ENCODE results near the gene ACP6. TPM values are rescaled to one million over a fixed set of nuclear protein-coding genes. Genes with fewer than 3 reads are reported as not detected.

The ACP6 gene
- total and polyA plus RNA-seq, 2 donors, result 9.5 to 25.0 TPM

DNA sequence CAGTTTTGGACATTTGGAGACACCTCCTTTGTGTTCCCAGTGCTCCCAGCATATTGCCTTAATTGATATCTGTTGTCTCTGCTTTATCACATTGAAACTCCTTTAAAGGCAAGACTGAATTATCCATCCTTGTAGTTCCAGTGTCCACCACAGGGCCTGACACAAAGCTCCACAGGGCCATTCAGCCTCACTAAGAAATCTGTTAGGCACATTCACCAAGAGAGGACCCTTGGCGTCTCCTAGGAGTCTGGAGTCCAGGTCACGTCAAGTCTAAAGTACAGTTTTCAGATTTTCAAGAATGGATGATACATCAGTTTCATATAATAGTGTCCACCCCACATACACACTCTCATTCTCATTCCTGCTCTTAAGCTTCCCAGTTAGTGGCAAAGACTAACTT is 4.8 kb downstream of the ACP6 start:
- no peaks in the 10 kb centered on the region for H3K27me3 ChIP-seq (ENCODE audit: control insufficient read depth in 2 of 2, insufficient read depth in 1 of 2, low read length in 1 of 2)
- H3K36me3 ChIP-seq (ENCODE audit: control insufficient read depth in 2 of 2, insufficient read depth in 2 of 2, low read length in 1 of 2), result no peaks in the 10 kb centered on the region
- peaks cover 4 to 6% of the 10 kb centered on the region in 2 donors for H3K4me1 ChIP-seq (ENCODE audit: control insufficient read depth in 2 of 2, insufficient read depth in 2 of 2, low read length in 2 of 2)
- no peaks in the 10 kb centered on the region for H3K9me3 ChIP-seq (ENCODE audit: control insufficient read depth in 2 of 2, insufficient read depth in 1 of 2, low read length in 1 of 2)
- no peak for DNase-seq (ENCODE audit: low read depth in 6 of 9, low spot score in 9 of 9)
- WGBS, result 100% methylated on average over 2 of the region's 2 CpGs
- no peak overlapping the region for H3K4me3 ChIP-seq (ENCODE audit: low read length in 2 of 2)
- no peak overlapping the region for H3K27ac ChIP-seq (ENCODE audit: low read depth in 1 of 2, low read length in 1 of 2)

DNA sequence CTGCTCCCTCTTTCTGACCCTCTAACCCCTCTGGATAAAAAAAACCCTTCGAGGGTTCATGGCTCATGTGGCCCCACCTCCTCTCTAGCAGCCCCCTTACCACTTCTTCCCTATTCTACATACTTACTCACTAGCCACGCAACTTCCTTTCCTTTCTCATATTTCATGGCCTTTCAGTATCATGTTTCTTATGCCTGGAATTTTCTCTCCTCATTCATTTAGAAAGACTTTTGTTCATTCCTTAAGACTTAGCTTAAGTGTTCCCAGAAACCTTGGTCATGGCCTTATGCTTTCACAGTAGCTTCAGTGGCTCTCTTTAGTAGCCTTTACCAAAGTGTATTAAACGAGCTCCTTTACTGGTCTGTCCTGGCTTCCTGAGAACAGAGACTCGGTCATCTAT is 6.1 kb downstream of the ACP6 start:
- Histone ChIP-seq H3K27ac (ENCODE audit: low read depth in 1 of 2, low read length in 1 of 2) (no peak overlapping the region), H3K36me3 (ENCODE audit: control insufficient read depth in 2 of 2, insufficient read depth in 2 of 2, low read length in 1 of 2) (no peaks in the 10 kb centered on the region), H3K4me1 (ENCODE audit: control insufficient read depth in 2 of 2, insufficient read depth in 2 of 2, low read length in 2 of 2) (peaks cover under 1 to 2% of the 10 kb centered on the region in 2 donors), H3K27me3 (ENCODE audit: control insufficient read depth in 2 of 2, insufficient read depth in 1 of 2, low read length in 1 of 2) (no peaks in the 10 kb centered on the region), H3K9me3 (ENCODE audit: control insufficient read depth in 2 of 2, insufficient read depth in 1 of 2, low read length in 1 of 2) (no peaks in the 10 kb centered on the region), H3K4me3 (ENCODE audit: low read length in 2 of 2) (no peak overlapping the region)
- 84% methylated on average over 4 of the region's 4 CpGs for WGBS
- DNase-seq (ENCODE audit: low read depth in 6 of 9, low spot score in 9 of 9), result no peak

DNA sequence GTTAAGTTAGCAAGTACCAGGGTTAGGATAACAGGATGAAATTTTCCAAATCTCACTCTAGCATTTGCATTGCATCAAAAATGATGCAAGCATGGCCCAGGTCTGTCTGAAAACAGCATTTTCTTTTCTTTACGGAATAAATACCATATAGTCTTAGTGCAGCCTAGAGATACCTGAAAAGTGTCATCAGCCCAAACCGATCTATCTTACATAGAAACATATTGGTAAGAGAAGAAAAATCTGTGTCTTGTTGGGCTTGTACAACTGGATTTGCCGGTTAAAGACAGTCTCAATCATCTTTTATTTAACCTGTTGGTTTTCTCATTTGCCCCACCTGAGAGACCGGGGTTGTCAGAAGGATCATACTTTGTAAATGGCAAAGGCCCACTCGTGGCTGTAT is 15.8 kb downstream of the ACP6 start:
- DNase-seq (ENCODE audit: low read depth in 6 of 9, low spot score in 9 of 9), result no peak
- Histone ChIP-seq H3K36me3 (ENCODE audit: control insufficient read depth in 2 of 2, insufficient read depth in 2 of 2, low read length in 1 of 2) (peaks cover 3 to 18% of the 10 kb centered on the region in 2 donors), H3K9me3 (ENCODE audit: control insufficient read depth in 2 of 2, insufficient read depth in 1 of 2, low read length in 1 of 2) (no peaks in the 10 kb centered on the region), H3K27me3 (ENCODE audit: control insufficient read depth in 2 of 2, insufficient read depth in 1 of 2, low read length in 1 of 2) (no peaks in the 10 kb centered on the region), H3K4me3 (ENCODE audit: low read length in 2 of 2) (no peak overlapping the region), H3K27ac (ENCODE audit: low read depth in 1 of 2, low read length in 1 of 2) (no peak overlapping the region), H3K4me1 (ENCODE audit: control insufficient read depth in 2 of 2, insufficient read depth in 2 of 2, low read length in 2 of 2) (no peaks in the 10 kb centered on the region)
- 97% methylated on average over 5 of the region's 5 CpGs for WGBS

DNA sequence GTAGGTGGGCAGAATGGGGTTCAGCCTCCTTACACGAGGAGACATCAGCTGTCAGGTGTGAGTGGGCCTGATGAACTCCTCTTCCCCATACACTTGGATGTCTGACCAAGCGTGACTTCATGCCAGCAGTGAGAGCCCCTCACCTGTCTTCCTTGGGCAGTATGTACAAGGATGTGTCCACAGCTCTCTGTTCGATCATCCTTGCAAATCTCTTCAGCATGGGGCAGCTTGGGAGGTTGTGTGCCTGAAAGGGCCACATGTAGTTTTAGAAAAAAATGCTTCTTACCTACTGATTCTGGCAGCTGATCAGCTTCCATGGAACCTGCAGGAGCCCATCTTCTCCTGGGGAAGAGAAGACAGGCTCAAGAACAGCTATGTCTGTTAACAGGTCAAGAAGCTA is 18.0 kb downstream of the ACP6 start:
- DNase-seq (ENCODE audit: low read depth in 6 of 9, low spot score in 9 of 9), result no peak
- peaks cover 3 to 19% of the 10 kb centered on the region in 2 donors for H3K36me3 ChIP-seq (ENCODE audit: control insufficient read depth in 2 of 2, insufficient read depth in 2 of 2, low read length in 1 of 2)
- H3K27ac ChIP-seq (ENCODE audit: low read depth in 1 of 2, low read length in 1 of 2), result no peak overlapping the region
- H3K9me3 ChIP-seq (ENCODE audit: control insufficient read depth in 2 of 2, insufficient read depth in 1 of 2, low read length in 1 of 2), result no peaks in the 10 kb centered on the region
- no peaks in the 10 kb centered on the region for H3K27me3 ChIP-seq (ENCODE audit: control insufficient read depth in 2 of 2, insufficient read depth in 1 of 2, low read length in 1 of 2)
- peaks cover 0 to 5% of the 10 kb centered on the region in 2 donors for H3K4me1 ChIP-seq (ENCODE audit: control insufficient read depth in 2 of 2, insufficient read depth in 2 of 2, low read length in 2 of 2)
- 97% methylated on average over 3 of the region's 3 CpGs for WGBS
- H3K4me3 ChIP-seq (ENCODE audit: low read length in 2 of 2), result no peak overlapping the region

GRCh38 chr1:147651466-147651865 is 18.9 kb downstream of the ACP6 start:
- Histone ChIP-seq H3K9me3 (ENCODE audit: control insufficient read depth in 2 of 2, insufficient read depth in 1 of 2, low read length in 1 of 2) (no peaks in the 10 kb centered on the region), H3K4me3 (ENCODE audit: low read length in 2 of 2) (no peak overlapping the region), H3K36me3 (ENCODE audit: control insufficient read depth in 2 of 2, insufficient read depth in 2 of 2, low read length in 1 of 2) (peaks cover 3 to 19% of the 10 kb centered on the region in 2 donors), H3K4me1 (ENCODE audit: control insufficient read depth in 2 of 2, insufficient read depth in 2 of 2, low read length in 2 of 2) (peaks cover 0 to 9% of the 10 kb centered on the region in 2 donors), H3K27me3 (ENCODE audit: control insufficient read depth in 2 of 2, insufficient read depth in 1 of 2, low read length in 1 of 2) (no peaks in the 10 kb centered on the region), H3K27ac (ENCODE audit: low read depth in 1 of 2, low read length in 1 of 2) (no peak overlapping the region)
- DNase-seq (ENCODE audit: low read depth in 6 of 9, low spot score in 9 of 9), result no peak
- WGBS, result 89% methylated on average over 1 of the region's 1 CpG

DNA sequence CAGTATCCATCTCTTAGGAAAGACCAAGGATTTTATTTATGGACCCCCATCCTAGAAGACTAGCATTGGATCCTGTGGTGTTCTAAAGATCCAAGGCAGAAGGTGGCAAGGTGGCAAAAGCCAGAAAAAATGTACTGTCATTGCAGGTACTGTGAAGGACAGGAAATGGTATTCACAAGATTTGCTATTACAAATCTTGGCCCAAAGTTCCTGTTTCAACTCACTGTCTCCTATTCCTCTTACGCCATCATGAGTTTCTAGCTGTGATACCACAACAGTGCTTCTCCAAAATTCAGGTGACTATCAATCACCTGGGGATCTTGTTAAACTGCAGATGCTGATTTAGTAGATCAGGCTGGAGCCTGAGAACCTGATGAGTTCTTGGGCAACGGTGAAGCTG is 21.4 kb downstream of the ACP6 start:
- Histone ChIP-seq H3K9me3 (ENCODE audit: control insufficient read depth in 2 of 2, insufficient read depth in 1 of 2, low read length in 1 of 2) (no peaks in the 10 kb centered on the region), H3K4me1 (ENCODE audit: control insufficient read depth in 2 of 2, insufficient read depth in 2 of 2, low read length in 2 of 2) (peaks cover 0 to 10% of the 10 kb centered on the region in 2 donors), H3K27ac (ENCODE audit: low read depth in 1 of 2, low read length in 1 of 2) (no peak overlapping the region), H3K27me3 (ENCODE audit: control insufficient read depth in 2 of 2, insufficient read depth in 1 of 2, low read length in 1 of 2) (no peaks in the 10 kb centered on the region), H3K4me3 (ENCODE audit: low read length in 2 of 2) (no peak overlapping the region), H3K36me3 (ENCODE audit: control insufficient read depth in 2 of 2, insufficient read depth in 2 of 2, low read length in 1 of 2) (peaks cover 3 to 19% of the 10 kb centered on the region in 2 donors)
- 92% methylated on average over 2 of the region's 2 CpGs for WGBS
- no peak for DNase-seq (ENCODE audit: low read depth in 6 of 9, low spot score in 9 of 9)

GRCh38 chr1:147647796-147648633 is 22.3 kb downstream of the ACP6 start:
- Histone ChIP-seq H3K36me3 (ENCODE audit: control insufficient read depth in 2 of 2, insufficient read depth in 2 of 2, low read length in 1 of 2) (peaks cover 3 to 19% of the 10 kb centered on the region in 2 donors), H3K9me3 (ENCODE audit: control insufficient read depth in 2 of 2, insufficient read depth in 1 of 2, low read length in 1 of 2) (no peaks in the 10 kb centered on the region), H3K27me3 (ENCODE audit: control insufficient read depth in 2 of 2, insufficient read depth in 1 of 2, low read length in 1 of 2) (no peaks in the 10 kb centered on the region), H3K4me1 (ENCODE audit: control insufficient read depth in 2 of 2, insufficient read depth in 2 of 2, low read length in 2 of 2) (peaks cover 0 to 10% of the 10 kb centered on the region in 2 donors), H3K4me3 (ENCODE audit: low read length in 2 of 2) (no peak overlapping the region), H3K27ac (ENCODE audit: low read depth in 1 of 2, low read length in 1 of 2) (no peak overlapping the region)
- WGBS, result 91% methylated on average over 13 of the region's 13 CpGs
- DNase-seq (ENCODE audit: low read depth in 6 of 9, low spot score in 9 of 9), result peak in 2 of 9 donors; percentile 30 to 54

- WGBS, result 96% methylated on average over 3 of the region's 3 CpGs
- no peaks in the 10 kb centered on the region for H3K27me3 ChIP-seq (ENCODE audit: control insufficient read depth in 2 of 2, insufficient read depth in 1 of 2, low read length in 1 of 2)
- H3K36me3 ChIP-seq (ENCODE audit: control insufficient read depth in 2 of 2, insufficient read depth in 2 of 2, low read length in 1 of 2), result peaks cover 0 to 8% of the 10 kb centered on the region in 2 donors
- no peak overlapping the region for H3K4me3 ChIP-seq (ENCODE audit: low read length in 2 of 2)
- no peak for DNase-seq (ENCODE audit: low read depth in 6 of 9, low spot score in 9 of 9)
- H3K9me3 ChIP-seq (ENCODE audit: control insufficient read depth in 2 of 2, insufficient read depth in 1 of 2, low read length in 1 of 2), result no peaks in the 10 kb centered on the region
- no peak overlapping the region for H3K27ac ChIP-seq (ENCODE audit: low read depth in 1 of 2, low read length in 1 of 2)
- H3K4me1 ChIP-seq (ENCODE audit: control insufficient read depth in 2 of 2, insufficient read depth in 2 of 2, low read length in 2 of 2), result peaks cover 0 to 10% of the 10 kb centered on the region in 2 donors
Observed at GRCh38 chr1:147643974-147644373, 26.4 kb downstream of the ACP6 start.

DNA sequence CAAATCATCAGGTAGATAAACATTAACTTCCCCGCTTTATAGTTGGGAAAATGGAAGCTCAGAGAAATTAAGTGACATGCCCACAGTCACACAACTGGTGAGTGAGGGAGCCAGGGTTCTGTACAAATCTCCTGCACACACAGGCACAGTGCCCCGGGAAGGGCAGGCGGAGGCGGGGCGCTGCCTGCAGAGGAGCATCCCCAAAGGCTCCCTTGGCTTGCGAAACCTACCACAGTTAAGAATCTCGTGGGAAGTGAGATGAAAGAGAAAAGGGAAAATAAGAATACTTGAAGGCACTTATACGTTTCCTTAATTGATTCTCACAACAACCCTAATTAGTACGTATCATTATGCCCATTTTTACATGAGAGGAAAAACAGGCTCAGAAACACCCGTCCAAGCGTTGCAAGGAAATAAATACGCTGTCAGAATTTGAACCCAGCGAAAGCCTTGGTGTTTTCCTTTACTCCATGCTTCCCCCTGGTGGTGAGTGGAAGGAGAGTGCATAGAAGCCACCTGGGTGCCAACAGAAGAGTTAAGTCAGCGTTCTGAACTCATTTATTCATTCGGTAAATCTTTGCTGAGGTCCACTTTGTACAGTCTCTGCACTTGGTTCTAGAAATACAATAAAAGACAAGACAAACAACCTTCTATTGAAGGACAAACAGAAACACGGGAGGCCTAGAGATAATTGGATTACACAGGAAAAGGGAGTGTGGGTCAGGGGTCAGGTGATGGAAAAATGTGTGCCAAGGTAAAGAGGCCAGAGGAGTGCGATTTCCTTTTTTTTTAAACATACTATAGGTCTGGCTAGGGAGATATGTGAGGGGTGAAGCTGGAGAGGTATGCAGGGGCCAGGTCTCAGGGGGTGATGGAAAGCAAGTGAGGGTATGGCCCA is 28.4 kb downstream of the ACP6 start:
- DNase-seq (ENCODE audit: low read depth in 6 of 9, low spot score in 9 of 9), result peak in 8 of 9 donors; percentile 39 to 81 (median 63)
- no peaks in the 10 kb centered on the region for H3K27me3 ChIP-seq (ENCODE audit: control insufficient read depth in 2 of 2, insufficient read depth in 1 of 2, low read length in 1 of 2)
- 88% methylated on average over 17 of the region's 17 CpGs for WGBS
- H3K36me3 ChIP-seq (ENCODE audit: control insufficient read depth in 2 of 2, insufficient read depth in 2 of 2, low read length in 1 of 2), result no peaks in the 10 kb centered on the region
- H3K4me3 ChIP-seq (ENCODE audit: low read length in 2 of 2), result no peak overlapping the region
- no peak overlapping the region for H3K27ac ChIP-seq (ENCODE audit: low read depth in 1 of 2, low read length in 1 of 2)
- H3K4me1 ChIP-seq (ENCODE audit: control insufficient read depth in 2 of 2, insufficient read depth in 2 of 2, low read length in 2 of 2), result peaks cover 0 to 5% of the 10 kb centered on the region in 2 donors
- H3K9me3 ChIP-seq (ENCODE audit: control insufficient read depth in 2 of 2, insufficient read depth in 1 of 2, low read length in 1 of 2), result no peaks in the 10 kb centered on the region
